Amniotic stem cell (primary cell): ENCODE data around the gene PRDM12.

Experiments
- DNase-seq: peaks from one replicate; lab custom pipeline; 2025; lab: John Stamatoyannopoulos, UW

Gene PRDM12

DNA sequence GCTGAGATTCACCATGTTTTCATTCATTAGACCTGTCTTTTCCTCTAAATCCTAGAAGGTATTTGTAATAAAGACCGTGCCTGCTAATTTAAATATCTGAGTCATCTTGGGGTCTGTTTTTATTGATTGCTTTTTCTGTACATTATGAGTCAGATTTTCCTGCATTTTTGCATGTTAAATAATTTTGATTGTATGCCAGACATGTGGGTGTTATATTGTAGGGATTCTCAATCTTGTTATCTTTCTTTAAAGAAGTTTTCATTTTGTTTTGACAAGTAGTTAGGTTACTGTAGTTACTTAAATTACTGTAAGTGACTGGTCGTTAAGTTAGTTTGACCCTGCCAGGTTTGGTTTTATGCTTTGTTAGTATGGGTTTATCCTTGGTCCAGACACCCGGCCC, 64.3 kb downstream of the PRDM12 start:
- DNase-seq: peak; percentile 59

DNA sequence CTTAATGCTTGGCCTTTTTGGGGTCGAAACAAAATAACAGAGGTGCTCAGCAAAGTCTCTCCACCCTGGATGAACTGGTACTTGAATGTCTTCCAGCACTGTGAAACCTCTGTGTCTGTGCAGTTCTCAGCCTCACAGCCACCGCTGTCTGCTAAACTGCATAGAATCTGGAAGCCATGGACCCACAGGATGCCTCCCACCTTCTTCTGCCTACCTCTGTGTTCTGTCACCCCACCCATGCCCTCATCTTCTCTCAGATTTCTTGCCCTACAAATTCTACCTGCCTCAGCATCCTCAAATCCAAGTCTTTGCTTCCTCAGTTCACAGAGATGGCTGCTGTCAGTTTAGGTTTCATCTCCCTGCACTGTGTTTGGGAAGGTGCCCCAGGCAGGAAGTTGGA, 64.8 kb downstream of the PRDM12 start:
- no peak for DNase-seq

DNA sequence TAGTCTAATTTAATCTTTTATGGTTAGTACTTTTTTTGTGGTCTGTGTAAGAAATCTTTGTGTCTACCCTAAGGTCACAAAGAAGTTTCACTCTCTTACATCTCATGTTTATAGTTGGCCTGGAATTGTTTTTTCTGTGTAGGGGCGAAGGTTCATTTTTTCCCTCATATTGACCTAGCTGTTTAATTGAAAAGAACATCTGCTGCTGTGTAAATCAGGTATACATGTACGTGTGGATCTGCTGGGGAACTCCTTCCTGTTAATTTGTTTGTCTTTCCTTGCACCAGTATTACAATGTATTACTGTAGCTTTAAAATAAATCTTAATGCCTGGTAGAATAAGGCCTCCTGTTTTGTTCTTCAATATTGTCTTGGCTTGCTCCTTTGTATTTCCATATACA, 67.0 kb downstream of the PRDM12 start:
- no peak for DNase-seq

DNA sequence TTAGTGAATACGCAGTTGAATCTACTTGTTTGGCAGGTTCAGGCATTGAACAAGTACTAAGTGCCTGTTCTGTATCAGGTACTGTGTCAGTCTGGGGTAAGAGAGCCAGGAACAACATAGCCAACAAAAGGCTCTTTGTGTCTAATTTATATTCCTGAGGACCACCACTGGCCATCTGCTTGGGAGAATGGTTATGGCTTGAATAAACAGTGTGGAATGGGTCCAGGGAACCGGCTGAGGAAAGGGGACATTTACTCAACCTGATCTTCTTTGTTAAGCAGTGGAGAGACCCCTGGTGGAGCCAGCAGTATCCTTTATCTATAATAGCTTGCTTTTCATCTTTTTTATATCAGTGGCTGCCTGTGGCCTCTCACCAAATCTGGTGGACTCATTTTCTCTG, 67.7 kb downstream of the PRDM12 start:
- DNase-seq: no peak
